DND-41 (cell line): ENCODE data around the gene GALNTL6.

ENCODE experiments used
- CTCF ChIP-seq: IDR thresholded peaks from 2 replicates; pipeline ENCODE4 v1.5.1; 2012; ENCODE audit warnings: borderline replicate concordance, low read length, moderate library complexity, mild to moderate bottlenecking; ENCODE audit not compliant: poor library complexity, severe bottlenecking; ENCODE audit errors: extremely low read depth
- EZH2 ChIP-seq: IDR thresholded peaks from 3 replicates; pipeline ENCODE4 v1.6.1; 2012; ENCODE audit warnings: borderline replicate concordance, low read depth, mild to moderate bottlenecking, moderate library complexity, low read length, inconsistent platforms; ENCODE audit not compliant: severe bottlenecking

GRCh38 chr4:172822331-172822730 is 1009.1 kb downstream of the GALNTL6 start:
- TF ChIP-seq CTCF (no peak), EZH2 (no peak)
